ENCODE data around the gene ADAM30.
A peak's percentile ranks its signal among the peaks of the same experiment; 100 is the strongest.

The ADAM30 gene

DNA sequence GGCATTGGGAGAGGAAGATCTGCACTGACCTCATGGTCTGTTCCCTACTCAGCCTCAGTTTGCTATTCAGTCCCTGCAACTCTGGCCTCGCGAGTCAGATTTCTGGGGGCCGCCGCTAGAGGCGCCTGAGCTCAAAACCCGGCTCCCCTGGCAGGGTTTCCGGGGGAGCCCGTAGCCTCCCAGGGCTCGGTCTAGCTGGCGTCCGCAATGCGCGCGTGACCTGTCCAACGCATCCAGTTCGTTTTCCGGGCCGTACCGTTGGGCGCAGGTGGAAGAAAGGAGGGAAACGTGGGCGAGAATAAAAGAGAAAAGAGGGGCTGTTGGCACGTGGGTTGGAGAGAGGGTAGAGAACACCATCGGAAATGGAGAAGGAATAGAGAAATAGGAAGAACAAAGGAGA lies at the start of gene ADAM30:
TSS of gene ADAM30 (minus strand) at position 213 of the 400 bp plus-strand sequence. CDS start at position 34, 179 bp downstream.
- H3K4me1 Mint-ChIP-seq: peaks cover 10% of the 10 kb centered on the region
- no peaks in the 10 kb centered on the region for H3K9me3 Mint-ChIP-seq
- ATAC-seq: no peak
- no peaks in the 10 kb centered on the region for H3K36me3 Mint-ChIP-seq
- no peak for DNase-seq (ENCODE audit: low spot score in 2 of 2)
- no peak within 1 kb of the TSS for H3K27ac Mint-ChIP-seq
- H3K4me3 Mint-ChIP-seq: no peak within 1 kb of the TSS

DNA sequence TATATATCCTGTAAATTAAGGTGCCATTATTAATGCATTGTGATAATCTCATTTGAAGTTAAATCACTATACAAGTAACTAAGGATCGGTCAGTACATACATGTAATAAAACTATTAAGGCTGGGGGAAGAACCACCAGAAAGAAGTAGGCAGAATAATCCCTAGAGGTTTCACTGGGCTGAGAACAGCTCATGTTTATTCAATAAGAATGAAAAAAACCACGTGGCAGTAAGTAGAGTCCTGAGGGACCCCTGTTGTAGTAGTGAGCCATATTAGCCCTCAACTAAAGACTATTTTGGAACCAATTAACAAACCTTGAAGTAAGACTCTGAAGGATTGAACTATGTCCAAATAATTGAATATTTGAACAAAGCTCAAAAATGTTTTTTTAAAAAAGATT lies 46.9 kb upstream of the ADAM30 start:
- Mint-ChIP-seq H3K27ac (no peak overlapping the region), H3K36me3 (peaks cover 75% of the 10 kb centered on the region), H3K4me1 (no peaks in the 10 kb centered on the region), H3K9me3 (no peaks in the 10 kb centered on the region), H3K4me3 (no peak overlapping the region)
- ATAC-seq (no peak), DNase-seq (ENCODE audit: low spot score in 2 of 2) (no peak)

DNA sequence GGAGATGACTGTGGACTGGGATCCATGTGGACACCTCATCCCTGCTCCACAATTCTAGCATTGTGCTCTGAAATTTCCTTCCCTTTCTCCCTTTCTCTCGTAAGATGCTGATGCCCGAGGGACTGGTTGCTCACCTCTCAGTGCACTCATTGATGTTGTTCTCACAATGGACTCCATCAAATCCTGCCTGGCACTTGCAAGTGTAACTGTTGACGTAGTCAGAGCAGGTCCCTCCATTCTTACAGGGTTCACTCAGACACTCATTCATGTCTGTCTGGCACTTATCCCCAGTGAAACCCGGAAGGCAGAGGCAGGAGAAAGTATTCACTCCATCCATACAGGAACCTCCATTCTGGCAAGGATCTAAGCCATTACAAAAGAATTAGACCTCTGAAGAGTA lies 45.1 kb upstream of the ADAM30 start:
- DNase-seq (ENCODE audit: low spot score in 2 of 2) (no peak), ATAC-seq (no peak)
- no peaks in the 10 kb centered on the region for H3K9me3 Mint-ChIP-seq
- no peak overlapping the region for H3K27ac Mint-ChIP-seq
- H3K4me3 Mint-ChIP-seq: no peak overlapping the region
- H3K4me1 Mint-ChIP-seq: no peaks in the 10 kb centered on the region
- peaks cover 77% of the 10 kb centered on the region for H3K36me3 Mint-ChIP-seq

DNA sequence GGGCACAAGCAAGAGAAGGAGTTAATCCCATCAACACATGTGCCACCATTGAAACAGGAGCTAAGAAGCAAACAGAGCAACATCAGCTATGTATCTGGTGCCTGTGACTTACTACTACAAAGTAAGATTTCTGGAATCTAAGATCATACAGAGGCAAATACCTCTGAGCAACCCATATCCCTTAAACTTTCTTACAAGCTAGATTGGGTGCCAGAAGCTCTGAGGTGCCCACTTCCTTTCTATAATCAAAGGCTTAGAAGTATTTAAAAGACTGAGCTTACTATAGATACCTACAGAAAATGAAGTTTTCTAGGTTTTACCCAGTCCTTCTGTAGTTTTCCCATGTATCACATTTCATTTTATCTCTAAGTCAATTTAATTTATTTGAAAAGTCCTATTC lies 44.4 kb upstream of the ADAM30 start:
- Mint-ChIP-seq H3K36me3 (peaks cover 84% of the 10 kb centered on the region), H3K4me1 (no peaks in the 10 kb centered on the region), H3K27ac (no peak overlapping the region), H3K9me3 (no peaks in the 10 kb centered on the region), H3K4me3 (no peak overlapping the region)
- no peak for ATAC-seq
- DNase-seq (ENCODE audit: low spot score in 2 of 2): no peak

DNA sequence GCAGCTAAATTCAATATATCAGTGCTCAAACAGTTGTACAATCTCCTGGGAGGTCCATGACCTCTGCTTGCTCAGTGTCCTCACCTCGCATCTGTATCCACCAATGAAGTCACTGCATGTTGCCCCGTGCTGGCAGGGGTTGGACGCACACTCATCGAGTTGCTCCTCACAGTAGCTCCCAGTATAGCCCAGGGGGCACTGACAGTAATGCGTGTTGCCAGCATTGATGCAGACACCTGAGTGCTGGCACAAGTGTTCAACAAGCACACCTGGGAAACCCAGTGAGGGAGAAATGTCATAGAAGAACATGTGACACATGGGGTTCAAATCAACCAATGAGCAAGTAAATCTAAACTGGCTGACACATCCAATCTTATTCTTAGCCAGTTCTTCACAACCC lies 40.9 kb upstream of the ADAM30 start:
- DNase-seq (ENCODE audit: low spot score in 2 of 2) (no peak), ATAC-seq (no peak)
- Mint-ChIP-seq H3K27ac (no peak overlapping the region), H3K4me1 (no peaks in the 10 kb centered on the region), H3K9me3 (peaks cover 4% of the 10 kb centered on the region), H3K4me3 (no peak overlapping the region), H3K36me3 (peaks cover 100% of the 10 kb centered on the region)

DNA sequence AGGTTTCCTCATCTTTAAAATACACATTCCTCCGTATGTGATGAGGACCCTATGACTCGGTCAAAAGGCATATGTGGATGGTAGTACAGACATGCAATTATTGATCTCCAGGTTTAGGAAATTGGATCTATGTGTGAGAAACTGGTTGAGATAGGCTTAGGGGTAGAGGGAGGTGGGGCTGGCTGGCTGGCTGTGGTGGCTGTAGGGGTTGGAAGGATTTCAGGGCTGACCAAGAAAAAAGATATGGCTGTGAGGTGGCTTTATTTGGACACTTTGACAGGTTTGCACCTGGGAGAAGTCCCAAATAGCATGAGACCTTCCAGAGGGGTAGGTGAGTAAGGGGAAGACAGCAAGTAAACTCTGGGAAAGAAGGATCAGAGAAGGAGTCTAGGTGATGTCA lies 39.6 kb upstream of the ADAM30 start:
- no peak for DNase-seq (ENCODE audit: low spot score in 2 of 2)
- ATAC-seq: no peak
- Mint-ChIP-seq H3K36me3 (peaks cover 95% of the 10 kb centered on the region), H3K4me3 (no peak overlapping the region), H3K4me1 (no peaks in the 10 kb centered on the region), H3K9me3 (peaks cover 4% of the 10 kb centered on the region), H3K27ac (peak overlapping the region; percentile 0)

DNA sequence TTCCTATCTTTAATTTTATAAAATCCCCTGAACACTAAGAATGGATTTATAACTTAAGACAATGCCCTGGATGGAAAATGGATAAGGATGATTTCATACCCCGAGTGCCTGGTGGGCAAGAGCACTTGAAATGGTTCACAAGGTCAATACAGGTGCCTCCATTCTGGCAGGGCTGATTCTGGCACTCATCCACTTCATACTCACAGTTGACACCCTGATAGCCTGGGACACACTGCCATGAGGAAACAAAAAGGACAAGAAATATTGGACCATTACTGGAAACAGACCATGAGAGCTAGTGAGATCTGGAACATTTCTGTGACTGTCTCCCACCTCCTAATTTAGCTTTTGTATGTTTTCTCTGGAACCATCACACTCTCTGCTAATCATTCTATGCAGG lies 39.1 kb upstream of the ADAM30 start:
- H3K9me3 Mint-ChIP-seq: peaks cover 4% of the 10 kb centered on the region
- H3K36me3 Mint-ChIP-seq: peaks cover 92% of the 10 kb centered on the region
- no peak overlapping the region for H3K4me3 Mint-ChIP-seq
- no peaks in the 10 kb centered on the region for H3K4me1 Mint-ChIP-seq
- DNase-seq (ENCODE audit: low spot score in 2 of 2) (no peak), ATAC-seq (no peak)
- peak overlapping the region; percentile 0 for H3K27ac Mint-ChIP-seq

DNA sequence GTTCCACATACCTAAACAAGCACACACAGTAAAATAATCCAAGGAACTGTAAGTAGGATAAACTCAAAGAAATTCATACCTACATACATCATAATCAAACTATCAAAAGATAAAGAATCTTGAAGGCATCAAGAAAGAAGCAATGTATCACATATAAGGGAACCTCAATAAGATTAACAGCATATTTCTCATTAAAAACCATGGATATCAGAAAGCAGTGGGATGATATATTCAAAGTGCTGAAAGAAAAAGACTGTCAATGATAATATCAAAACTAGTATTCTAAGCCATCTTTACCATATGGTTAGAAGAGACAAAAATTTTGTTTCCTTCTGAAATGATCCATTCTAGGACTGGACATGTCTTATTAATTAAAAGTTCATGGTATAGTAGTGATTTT lies 37.1 kb upstream of the ADAM30 start:
- Mint-ChIP-seq H3K36me3 (peaks cover 87% of the 10 kb centered on the region), H3K27ac (no peak overlapping the region), H3K4me1 (no peaks in the 10 kb centered on the region), H3K4me3 (no peak overlapping the region), H3K9me3 (peaks cover 4% of the 10 kb centered on the region)
- ATAC-seq (no peak), DNase-seq (ENCODE audit: low spot score in 2 of 2) (no peak)

DNA sequence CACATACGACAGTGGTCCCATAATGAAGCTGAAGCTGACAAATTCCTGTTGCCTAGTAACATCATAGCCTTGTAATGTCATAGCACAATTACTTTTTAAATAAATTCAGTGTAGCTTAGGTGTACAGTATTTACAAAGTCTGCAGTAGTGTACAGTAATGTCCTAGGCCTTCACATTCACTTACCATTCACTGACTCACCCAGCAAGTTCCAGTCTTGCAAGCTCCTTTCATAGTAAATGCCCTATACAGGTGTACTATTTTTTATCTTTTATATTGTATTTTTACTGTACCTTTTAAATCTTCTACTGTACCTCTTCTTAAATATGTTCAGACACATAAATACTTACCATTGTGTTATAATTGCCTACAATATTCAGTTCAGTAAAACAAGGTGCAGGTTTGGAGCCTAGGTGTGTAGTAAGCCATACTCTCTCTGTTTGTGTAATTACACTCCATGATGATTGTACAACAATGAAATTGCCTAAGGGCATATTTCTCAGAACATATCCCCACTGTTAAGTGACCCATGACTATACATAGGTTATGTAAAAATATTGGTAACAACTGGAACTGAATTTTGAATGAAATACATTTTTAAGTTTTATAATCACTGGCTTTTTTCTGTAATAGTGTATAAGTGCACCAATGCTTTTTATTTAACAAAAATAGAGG lies 33.5 kb upstream of the ADAM30 start:
- ATAC-seq: no peak
- DNase-seq (ENCODE audit: low spot score in 2 of 2): no peak
- Mint-ChIP-seq H3K4me1 (peaks cover 3% of the 10 kb centered on the region), H3K36me3 (peaks cover 83% of the 10 kb centered on the region), H3K9me3 (peaks cover 4% of the 10 kb centered on the region), H3K27ac (no peak overlapping the region), H3K4me3 (no peak overlapping the region)

DNA sequence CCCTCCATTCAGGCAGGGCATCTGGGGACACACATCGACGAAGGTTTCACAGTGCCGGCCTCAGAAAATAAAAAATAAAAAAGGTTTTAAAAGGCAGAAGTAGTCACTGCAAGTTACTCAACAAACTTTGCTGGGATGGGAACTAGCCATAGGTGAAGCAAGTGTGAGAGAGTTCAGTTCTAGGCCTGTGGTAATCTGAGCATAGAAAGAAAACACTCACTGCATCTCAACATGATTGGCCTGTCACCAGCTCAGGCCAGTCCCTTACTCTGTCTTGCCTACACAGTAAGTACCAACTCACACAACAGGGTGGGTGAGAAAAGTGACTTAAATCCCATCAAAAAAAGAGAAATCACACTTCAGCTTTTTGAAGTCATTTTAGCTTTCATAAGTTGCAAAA lies 30.2 kb upstream of the ADAM30 start:
- peaks cover 87% of the 10 kb centered on the region for H3K36me3 Mint-ChIP-seq

DNA sequence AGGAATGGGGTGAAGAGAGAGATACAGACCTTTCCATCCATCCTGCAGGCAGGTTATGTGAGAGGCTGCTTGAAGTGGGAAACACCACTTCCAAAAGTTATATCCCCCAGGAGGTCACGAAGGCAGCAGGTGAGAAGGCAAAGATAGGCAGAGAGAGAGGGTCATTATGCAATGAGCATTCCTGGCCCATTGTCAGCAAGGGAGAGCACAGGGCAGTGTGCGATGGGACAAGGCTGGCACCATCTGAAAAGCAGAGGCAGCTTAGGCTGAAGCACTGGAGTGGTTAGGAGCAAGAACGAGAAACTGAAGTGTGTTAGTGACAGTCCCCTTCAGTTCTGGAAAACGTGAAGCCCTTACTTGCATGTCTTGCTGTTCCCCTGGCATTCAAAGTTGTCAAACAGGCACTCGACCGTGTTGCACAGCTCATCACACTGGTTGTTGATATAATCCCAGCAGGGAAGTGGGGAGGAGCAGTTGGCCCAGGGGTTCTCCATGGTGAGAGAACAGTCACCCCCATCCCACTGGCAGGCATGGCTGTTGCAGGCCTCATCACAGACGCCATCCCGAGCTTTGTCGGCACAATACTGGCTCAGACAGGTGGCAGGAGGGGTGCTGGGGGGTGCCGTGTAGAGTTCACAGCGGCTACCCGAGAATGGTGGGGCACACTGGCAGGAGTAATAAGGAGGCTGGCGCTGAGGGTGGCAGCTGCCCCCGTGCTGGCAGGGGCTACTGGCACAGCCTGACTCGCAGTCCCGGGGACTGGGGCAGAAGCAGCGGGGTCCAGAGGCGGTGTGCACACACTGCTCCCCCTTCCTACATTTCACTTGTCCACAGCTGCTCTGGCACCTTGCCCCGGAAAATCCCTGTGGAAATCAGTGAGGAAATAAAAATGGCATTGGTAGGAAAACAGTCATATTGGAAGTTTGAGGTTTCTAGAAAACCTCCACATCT lies 28.9 kb upstream of the ADAM30 start:
- peak overlapping the region; percentile 29 for H3K27ac Mint-ChIP-seq
- ATAC-seq: no peak
- DNase-seq (ENCODE audit: low spot score in 2 of 2): no peak
- H3K36me3 Mint-ChIP-seq: peaks cover 90% of the 10 kb centered on the region
- H3K9me3 Mint-ChIP-seq: no peaks in the 10 kb centered on the region
- H3K4me3 Mint-ChIP-seq: no peak overlapping the region
- H3K4me1 Mint-ChIP-seq: peaks cover 6% of the 10 kb centered on the region

More for the DNA sequence above, 30.2 kb upstream of the ADAM30 start:
- Mint-ChIP-seq H3K9me3 (no peaks in the 10 kb centered on the region), H3K27ac (peak overlapping the region; percentile 67), H3K4me1 (peaks cover 6% of the 10 kb centered on the region), H3K4me3 (no peak overlapping the region)
- no peak for DNase-seq (ENCODE audit: low spot score in 2 of 2)
- ATAC-seq: no peak

DNA sequence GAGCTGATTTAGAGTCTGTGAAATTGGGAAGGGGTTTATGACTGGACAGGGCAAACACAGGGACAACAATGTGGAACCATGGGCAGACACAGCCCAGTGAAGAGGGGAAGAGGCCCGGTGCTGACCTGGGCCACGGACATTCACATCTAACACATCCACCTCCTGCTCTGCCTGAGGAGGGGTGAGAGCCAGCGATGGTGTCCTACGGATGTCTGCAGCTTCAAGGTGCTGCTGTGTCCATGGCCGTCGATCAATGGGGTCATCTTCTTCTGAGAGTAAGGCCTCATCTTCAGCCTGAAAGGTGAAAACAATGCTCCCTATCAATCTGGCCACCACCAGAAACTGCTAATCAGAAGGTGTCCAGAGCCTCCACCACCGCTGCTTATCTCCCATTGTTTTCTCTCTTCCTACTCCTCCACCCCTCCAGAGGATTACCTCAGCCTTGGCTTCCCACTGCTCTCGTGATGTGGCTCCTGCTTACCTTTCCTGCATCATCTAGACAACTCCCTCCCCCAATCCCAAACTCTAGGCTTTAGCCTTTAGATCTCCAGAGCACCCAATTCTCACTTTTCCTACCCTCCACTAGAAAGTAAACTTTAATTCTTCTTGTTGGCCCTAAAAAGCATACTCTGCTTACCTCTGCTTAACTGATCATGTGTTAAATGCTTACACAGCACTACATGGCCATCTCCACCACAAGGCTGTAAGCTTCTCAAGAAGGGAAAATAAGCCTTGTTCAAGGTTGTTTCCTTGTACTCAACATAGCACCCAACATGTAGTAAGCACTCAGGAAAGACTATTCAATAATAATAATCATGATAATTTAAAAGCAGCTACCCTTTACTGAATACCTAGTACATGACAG lies 24.0 kb upstream of the ADAM30 start:
- peaks cover 6% of the 10 kb centered on the region for H3K4me1 Mint-ChIP-seq
- H3K27ac Mint-ChIP-seq: peak overlapping the region; percentile 60
- H3K36me3 Mint-ChIP-seq: peaks cover 97% of the 10 kb centered on the region
- ATAC-seq (no peak), DNase-seq (ENCODE audit: low spot score in 2 of 2) (no peak)
- H3K4me3 Mint-ChIP-seq: no peak overlapping the region
- H3K9me3 Mint-ChIP-seq: no peaks in the 10 kb centered on the region

DNA sequence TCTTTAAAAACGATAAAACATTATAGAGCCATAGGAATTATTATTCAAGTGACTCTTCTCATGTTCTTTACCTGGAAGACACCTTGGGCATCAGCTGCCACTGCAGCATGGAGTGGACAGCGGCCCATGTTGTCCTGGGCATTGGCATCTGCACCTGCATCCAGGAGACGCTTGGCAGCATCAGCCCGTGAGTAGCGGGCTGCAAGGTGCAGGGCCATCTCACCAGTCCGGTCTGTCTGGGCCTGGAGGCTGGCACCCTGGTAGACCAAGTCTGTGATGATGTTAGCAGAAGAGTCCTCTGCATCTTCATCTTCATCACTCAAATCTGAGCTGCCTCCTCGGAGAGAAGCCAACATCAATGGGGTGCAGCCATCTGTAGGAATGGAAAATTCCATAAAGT lies 22.9 kb upstream of the ADAM30 start:
- H3K4me3 Mint-ChIP-seq: no peak overlapping the region
- H3K27ac Mint-ChIP-seq: no peak overlapping the region
- no peaks in the 10 kb centered on the region for H3K4me1 Mint-ChIP-seq
- DNase-seq (ENCODE audit: low spot score in 2 of 2) (no peak), ATAC-seq (no peak)
- peaks cover 97% of the 10 kb centered on the region for H3K36me3 Mint-ChIP-seq
- no peaks in the 10 kb centered on the region for H3K9me3 Mint-ChIP-seq

DNA sequence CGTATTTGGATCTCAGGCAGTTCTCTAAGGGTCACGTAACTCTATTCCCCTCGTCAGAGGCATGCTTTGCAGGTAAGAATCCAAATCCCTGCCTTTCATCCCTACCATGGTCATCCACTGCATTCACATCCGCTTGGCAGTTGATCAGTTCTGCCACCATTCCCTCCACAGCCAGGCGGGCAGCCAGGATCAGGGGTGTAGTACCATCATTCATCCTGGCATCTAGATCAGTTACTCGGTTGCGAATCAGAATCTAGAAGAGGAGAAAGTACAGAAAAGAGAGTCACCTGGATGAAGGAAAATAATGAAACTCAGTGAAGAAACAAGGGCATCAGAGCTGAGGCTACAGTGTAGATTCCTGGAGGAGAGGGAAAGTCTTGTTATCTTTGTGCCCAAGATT lies 22.0 kb upstream of the ADAM30 start:
- Mint-ChIP-seq H3K27ac (no peak overlapping the region), H3K36me3 (peaks cover 97% of the 10 kb centered on the region), H3K4me1 (no peaks in the 10 kb centered on the region), H3K9me3 (no peaks in the 10 kb centered on the region), H3K4me3 (no peak overlapping the region)
- ATAC-seq: no peak
- DNase-seq (ENCODE audit: low spot score in 2 of 2): no peak

DNA sequence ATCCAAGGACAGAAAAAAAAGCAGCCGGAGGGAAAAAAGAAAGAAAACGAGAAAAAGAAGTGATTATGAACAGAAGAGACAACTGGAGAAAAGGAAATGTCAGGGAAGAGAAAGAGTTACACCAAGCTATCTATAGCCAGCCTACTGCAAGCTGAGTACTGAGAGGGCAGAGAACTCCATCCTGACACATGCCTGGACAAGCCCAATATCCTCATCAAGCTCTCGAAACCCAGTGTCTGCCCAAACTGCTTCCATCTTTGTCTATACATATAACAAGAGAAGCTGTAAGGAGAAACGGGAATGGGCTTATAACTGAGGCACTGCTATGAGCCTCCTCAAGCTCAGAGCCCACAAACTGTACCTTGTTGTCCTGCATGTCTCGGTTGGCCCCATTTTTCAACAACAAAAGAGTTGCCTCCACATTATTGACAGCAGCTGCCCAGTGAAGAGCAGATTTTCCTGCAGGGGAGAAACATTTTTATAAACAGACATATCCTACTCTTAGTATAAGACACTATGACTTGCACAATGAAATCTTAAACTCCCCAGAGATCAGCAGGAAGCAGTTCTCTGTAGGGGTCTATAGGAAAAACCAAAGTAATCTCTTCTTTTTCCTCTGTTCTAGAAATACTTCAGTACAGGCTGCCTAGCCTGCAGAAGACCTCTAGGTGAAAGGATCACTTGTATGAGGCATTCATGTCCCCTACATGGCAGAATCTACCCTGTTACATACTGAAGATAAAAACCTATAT lies 21.2 kb upstream of the ADAM30 start:
- DNase-seq (ENCODE audit: low spot score in 2 of 2): no peak
- no peaks in the 10 kb centered on the region for H3K4me1 Mint-ChIP-seq
- peaks cover 89% of the 10 kb centered on the region for H3K36me3 Mint-ChIP-seq
- H3K4me3 Mint-ChIP-seq: no peak overlapping the region
- no peak for ATAC-seq
- H3K27ac Mint-ChIP-seq: peak overlapping the region; percentile 48
- no peaks in the 10 kb centered on the region for H3K9me3 Mint-ChIP-seq

All from stimulated activated effector memory CD8-positive, alpha-beta T cell treated with anti-CD3 and anti-CD28 coated beads, Interleukin-12 subunit alpha, Interleukin-12 subunit beta, amount 100 ng/mL, for 72 hours (primary cell).